PC-3 (cell line): ENCODE data around the gene PIM3. TPM values are rescaled to one million over a fixed set of nuclear protein-coding genes. Genes with fewer than 3 reads are reported as not detected.
"Not testable (repeated sequence)": the region's sequence is repeated elsewhere in the genome, so short reads cannot be mapped to it uniquely, and the experiment has no call there.

ENCODE experiments used
- ATAC-seq: fragments of 200-7000 bp; cut with Tn5 transposase; 2 replicates; pipeline ENCODE4 v1.9.1; 2020; ENCODE audit warnings: mild to moderate bottlenecking, moderate library complexity
- BruUV-seq: library from RNA; stranded (reverse); fragments of 400-500 nt; replicated peaks from 2 replicates; lab custom pipeline; 2021; lab: Mats Ljungman, UMichigan
- CTCF ChIA-PET: fragments of 300-600 bp; sonication (Branson Sonifier 250); formaldehyde crosslinking; loops from one replicate; lab custom pipeline; 2022; ENCODE audit warnings: antibody characterized with exemption; lab: Charles Lee
- POLR2A ChIA-PET: fragments of 300-600 bp; sonication (Branson Sonifier 250); formaldehyde crosslinking; loops from one replicate; lab custom pipeline; 2022; ENCODE audit warnings: antibody characterized with exemption; ENCODE audit not compliant: unreplicated experiment; lab: Charles Lee
- DNase-seq: peaks from one replicate; pipeline ENCODE4 v3.0.0-alpha.2; 2015
- H2AFZ ChIP-seq: fragments of 300-600 bp; sonication (generic); 2 replicates; pipeline ENCODE4 v1.6.0; 2016; ENCODE audit warnings: antibody characterized with exemption, low read length
- H3F3A ChIP-seq: fragments of 300-600 bp; sonication (generic); one replicate; pipeline ENCODE4 v1.6.0; 2017; ENCODE audit warnings: antibody characterized with exemption, low read length, control low read depth, mild to moderate bottlenecking; ENCODE audit not compliant: unreplicated experiment
- H3K27ac ChIP-seq: fragments of 300-600 bp; sonication (generic); 2 replicates; pipeline ENCODE4 v1.5.1; 2016; ENCODE audit warnings: mild to moderate bottlenecking, low read length
- H3K27me3 ChIP-seq: fragments of 300-600 bp; sonication (generic); 2 replicates; pipeline ENCODE4 v1.6.1; 2016; ENCODE audit warnings: low read length, mixed read lengths
- H3K36me3 ChIP-seq: fragments of 300-600 bp; sonication (generic); 2 replicates; pipeline ENCODE4 v1.6.1; 2016; ENCODE audit warnings: low read depth, mixed run types, low read length, mixed read lengths
- H3K4me1 ChIP-seq: fragments of 300-600 bp; sonication (generic); 2 replicates; pipeline ENCODE4 v1.5.1; 2016; ENCODE audit warnings: low read length; ENCODE audit not compliant: insufficient read depth
- H3K4me2 ChIP-seq: fragments of 300-600 bp; sonication (generic); 2 replicates; pipeline ENCODE4 v1.6.0; 2016; ENCODE audit warnings: low read length
- H3K4me3 ChIP-seq: fragments of 300-600 bp; sonication (generic); 2 replicates; pipeline ENCODE4 v1.5.1; 2016; ENCODE audit warnings: mild to moderate bottlenecking, low read length, mixed read lengths
- H3K79me2 ChIP-seq: fragments of 300-600 bp; sonication (generic); 2 replicates; pipeline ENCODE4 v1.6.1; 2017; ENCODE audit warnings: low read length, mixed read lengths
- H3K9ac ChIP-seq: fragments of 300-600 bp; sonication (generic); 2 replicates; pipeline ENCODE4 v1.6.0; 2016; ENCODE audit warnings: mild to moderate bottlenecking, low read length
- H3K9me2 ChIP-seq: fragments of 300-600 bp; sonication (generic); replicated peaks from 2 replicates; pipeline ENCODE4 v1.6.1; 2016; ENCODE audit warnings: mixed run types, low read length, mixed read lengths
- H3K9me3 ChIP-seq: fragments of 300-600 bp; sonication (generic); 2 replicates; pipeline ENCODE4 v1.6.1; 2016; ENCODE audit warnings: low read length, mixed read lengths
- H4K20me1 ChIP-seq: fragments of 300-600 bp; sonication (generic); 2 replicates; pipeline ENCODE4 v1.6.1; 2016; ENCODE audit warnings: low read length, mixed read lengths
- EZH2 ChIP-seq: fragments of 300-600 bp; sonication (generic); IDR thresholded peaks from one replicate; pipeline ENCODE4 v1.6.1; 2017; ENCODE audit warnings: antibody characterized with exemption, mild to moderate bottlenecking, low read length; ENCODE audit not compliant: unreplicated experiment
- EZH2phosphoT487 ChIP-seq: fragments of 300-600 bp; sonication (generic); IDR thresholded peaks from 2 replicates; pipeline ENCODE4 v1.6.1; 2018; ENCODE audit warnings: mild to moderate bottlenecking, antibody characterized with exemption, low read length, borderline replicate concordance
- intact Hi-C: fragments of 100-400 bp; cut with micrococcal nuclease; formaldehyde crosslinking; loops from 2 replicates; pipeline ENCODE4 v1.9.0; 2023
- total RNA-seq: library from RNA; depleted of rRNA; stranded (reverse); fragments of >200 nt; gene quantifications from 2 replicates; pipeline ENCODE4 v1.2.3, GENCODE V29; 2014
- TF ChIP-seq, protein P1 (sequence below): fragments of 300-600 bp; sonication (generic); conservative IDR thresholded peaks from 2 replicates; pipeline ENCODE4 v1.5.1; 2017; ENCODE audit warnings: antibody characterized with exemption, low read depth, mild to moderate bottlenecking, low read length

PIM3 gene
- total RNA-seq, 1 experiment from 2014 or later: 61.7 TPM

DNA sequence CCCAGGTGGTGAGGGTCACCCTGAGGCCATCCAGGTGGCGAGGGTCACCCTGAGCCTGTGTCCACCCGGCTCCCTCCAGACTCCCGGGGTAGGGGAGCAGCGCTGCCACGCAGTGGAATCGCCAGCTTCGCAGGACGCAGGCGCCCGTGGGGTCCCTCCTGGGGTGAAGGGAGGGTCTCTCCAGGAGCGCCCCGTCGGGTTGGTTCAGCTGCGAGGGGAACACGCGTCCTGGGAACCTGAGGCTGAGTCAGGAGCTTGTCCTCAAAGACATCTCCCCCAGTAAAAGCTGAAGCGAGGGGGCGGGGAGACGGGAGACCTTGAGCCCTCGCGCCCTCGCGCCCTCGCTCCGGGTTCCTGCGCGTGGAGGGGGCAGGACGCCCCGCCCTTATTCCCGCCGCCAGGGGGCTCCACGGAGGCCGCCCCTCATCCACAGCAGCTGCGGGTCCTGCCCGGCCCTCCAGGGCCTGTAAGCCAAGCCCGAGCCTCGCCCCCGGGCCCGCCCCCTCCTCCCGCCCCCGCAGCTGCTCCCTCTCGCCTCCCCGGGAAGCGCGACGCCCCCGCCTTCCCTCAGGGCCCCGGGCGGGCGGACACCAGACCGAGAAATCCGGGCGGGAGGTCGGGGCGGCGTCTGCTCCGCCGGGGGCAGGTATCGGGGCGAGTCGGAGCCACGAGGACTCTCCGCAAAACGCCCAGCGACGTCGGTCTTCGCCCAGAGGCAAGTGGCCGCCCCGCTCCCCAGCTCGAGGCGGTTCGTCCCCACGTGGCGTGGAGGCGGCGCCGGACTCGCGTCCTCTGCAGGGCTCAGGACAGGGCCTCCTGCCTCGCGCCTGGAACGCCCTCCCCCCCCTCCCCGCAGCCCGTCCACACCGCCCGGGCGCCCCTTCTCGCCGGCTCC lies 22.8 kb downstream of the PIM3 start:
- no peaks in the 10 kb centered on the region for H3K9me2 ChIP-seq
- H3F3A ChIP-seq: no peaks in the 10 kb centered on the region
- no peaks in the 10 kb centered on the region for H4K20me1 ChIP-seq
- POLR2A ChIA-PET: no interaction called here
- no peak overlapping the region for H3K9ac ChIP-seq
- DNase-seq (no peak), ATAC-seq (no peak)
- H3K4me1 ChIP-seq: no peaks in the 10 kb centered on the region
- no peaks in the 10 kb centered on the region for H3K36me3 ChIP-seq
- H3K27ac ChIP-seq: no peak overlapping the region
- H3K27me3 ChIP-seq: no peaks in the 10 kb centered on the region
- BruUV-seq: no TSS peak
- CTCF ChIA-PET: no interaction called here
- no peak overlapping the region for H3K4me3 ChIP-seq
- no peaks in the 10 kb centered on the region for H3K79me2 ChIP-seq
- TF ChIP-seq EZH2phosphoT487 (no peak), EZH2 (no peak)
- TF ChIP-seq, protein P1, sequence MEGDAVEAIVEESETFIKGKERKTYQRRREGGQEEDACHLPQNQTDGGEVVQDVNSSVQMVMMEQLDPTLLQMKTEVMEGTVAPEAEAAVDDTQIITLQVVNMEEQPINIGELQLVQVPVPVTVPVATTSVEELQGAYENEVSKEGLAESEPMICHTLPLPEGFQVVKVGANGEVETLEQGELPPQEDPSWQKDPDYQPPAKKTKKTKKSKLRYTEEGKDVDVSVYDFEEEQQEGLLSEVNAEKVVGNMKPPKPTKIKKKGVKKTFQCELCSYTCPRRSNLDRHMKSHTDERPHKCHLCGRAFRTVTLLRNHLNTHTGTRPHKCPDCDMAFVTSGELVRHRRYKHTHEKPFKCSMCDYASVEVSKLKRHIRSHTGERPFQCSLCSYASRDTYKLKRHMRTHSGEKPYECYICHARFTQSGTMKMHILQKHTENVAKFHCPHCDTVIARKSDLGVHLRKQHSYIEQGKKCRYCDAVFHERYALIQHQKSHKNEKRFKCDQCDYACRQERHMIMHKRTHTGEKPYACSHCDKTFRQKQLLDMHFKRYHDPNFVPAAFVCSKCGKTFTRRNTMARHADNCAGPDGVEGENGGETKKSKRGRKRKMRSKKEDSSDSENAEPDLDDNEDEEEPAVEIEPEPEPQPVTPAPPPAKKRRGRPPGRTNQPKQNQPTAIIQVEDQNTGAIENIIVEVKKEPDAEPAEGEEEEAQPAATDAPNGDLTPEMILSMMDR: no peak
- intact Hi-C loops: no loop called here
- H2AFZ ChIP-seq: no peak overlapping the region
- no peak overlapping the region for H3K4me2 ChIP-seq
- H3K9me3 ChIP-seq: no peaks in the 10 kb centered on the region

DNA sequence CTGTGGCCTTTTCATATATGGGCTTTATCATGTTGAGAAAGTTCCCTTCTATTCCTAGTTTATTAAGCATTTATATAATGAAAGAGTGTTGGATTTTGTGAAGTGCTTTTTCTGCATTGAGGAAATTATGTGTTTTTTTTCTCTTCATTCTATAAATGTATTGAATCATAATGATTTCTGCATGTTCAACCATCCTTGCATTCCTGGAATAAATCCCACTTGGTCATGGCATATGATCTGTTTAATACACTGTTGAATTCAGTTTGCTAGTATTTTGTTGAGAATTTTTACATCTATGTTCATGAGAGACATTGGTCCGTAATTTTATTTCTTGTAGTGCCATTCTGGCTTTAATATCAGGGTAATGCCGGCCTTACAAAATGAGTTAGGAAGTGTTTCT lies 25.8 kb downstream of the PIM3 start:
- no peak for DNase-seq
- Histone ChIP-seq H3K27me3 (no peaks in the 10 kb centered on the region), H3F3A (no peaks in the 10 kb centered on the region), H3K4me3 (no peak overlapping the region), H3K9ac (no peak overlapping the region), H3K36me3 (no peaks in the 10 kb centered on the region), H3K4me1 (no peaks in the 10 kb centered on the region), H2AFZ (no peak overlapping the region), H3K27ac (no peak overlapping the region), H3K79me2 (no peaks in the 10 kb centered on the region), H3K9me2 (no peaks in the 10 kb centered on the region), H3K9me3 (peaks cover 5% of the 10 kb centered on the region; the same call in 1 of the 2 replicates), H4K20me1 (no peaks in the 10 kb centered on the region), H3K4me2 (no peak overlapping the region)
- intact Hi-C loops: no loop called here
- TF ChIP-seq, protein P1: no peak
- TF ChIP-seq EZH2phosphoT487 (no peak), EZH2 (no peak)
- no TSS peak for BruUV-seq
- CTCF ChIA-PET: no interaction called here
- ATAC-seq: no peak
- POLR2A ChIA-PET: no interaction called here

DNA sequence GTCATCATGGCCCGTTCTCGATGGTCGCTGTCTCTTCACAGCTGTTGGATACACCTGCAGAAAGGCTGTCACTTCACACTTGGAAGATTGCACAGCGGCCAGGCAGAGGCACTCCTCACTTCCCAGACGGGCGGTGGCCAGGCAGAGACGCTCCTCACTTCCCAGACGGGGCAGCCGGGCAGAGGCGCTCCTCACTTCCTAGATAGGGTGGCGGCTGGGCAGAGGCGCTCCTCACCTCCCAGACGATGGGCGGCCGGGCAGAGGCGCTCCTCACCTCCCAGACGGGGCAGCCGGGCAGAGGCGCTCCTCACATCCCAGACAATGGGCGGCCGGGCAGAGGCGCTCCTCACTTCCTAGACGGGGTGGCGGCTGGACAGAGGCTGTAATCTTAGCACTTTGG lies 29.3 kb downstream of the PIM3 start:
- H3K9me3 ChIP-seq, H2AFZ ChIP-seq, H4K20me1 ChIP-seq, BruUV-seq, ATAC-seq, H3K36me3 ChIP-seq, DNase-seq, H3K4me1 ChIP-seq, POLR2A ChIA-PET, H3K27ac ChIP-seq, CTCF ChIA-PET, H3K79me2 ChIP-seq, H3K4me2 ChIP-seq, H3K9me2 ChIP-seq, H3K4me3 ChIP-seq, H3F3A ChIP-seq, H3K9ac ChIP-seq, H3K27me3 ChIP-seq: not testable (repeated sequence)
- intact Hi-C loops: loop anchor here (5.0 kb wide), 1 partner anchor 58 kb away; no protein-coding TSS in a partner anchor
